GM18517 (cell line): Measurements from ENCODE around the gene EDEM3.

Experiments used
- ATAC-seq: cut with Tn5 transposase; IDR thresholded peaks from one replicate; pipeline ENCODE4 v1.9.1; 2021; ENCODE audit warnings: mild to moderate bottlenecking, moderate library complexity; ENCODE audit not compliant: unreplicated experiment

EDEM3 gene

GRCh38 chr1:184646178-184646701, 108.4 kb downstream of the EDEM3 start:
- no peak for ATAC-seq

- ATAC-seq, result no peak
Observed at GRCh38 chr1:184644771-184645170, 109.9 kb downstream of the EDEM3 start.

GRCh38 chr1:184643661-184644060, 111.0 kb downstream of the EDEM3 start:
- ATAC-seq, result no peak

GRCh38 chr1:184641894-184642293, 112.8 kb downstream of the EDEM3 start:
- ATAC-seq, result no peak

- ATAC-seq, result no peak
Observed at GRCh38 chr1:184640505-184640904, 114.2 kb downstream of the EDEM3 start.
